GM12872 (cell line): ENCODE results near the gene HUS1.

Experiments
- TF ChIP-seq, protein P1 (sequence below): IDR thresholded peaks from 3 replicates; pipeline ENCODE4 v1.5.1; 2011; ENCODE audit warnings: low read depth, mild to moderate bottlenecking, low read length, moderate library complexity; ENCODE audit not compliant: insufficient read depth

The HUS1 gene

DNA sequence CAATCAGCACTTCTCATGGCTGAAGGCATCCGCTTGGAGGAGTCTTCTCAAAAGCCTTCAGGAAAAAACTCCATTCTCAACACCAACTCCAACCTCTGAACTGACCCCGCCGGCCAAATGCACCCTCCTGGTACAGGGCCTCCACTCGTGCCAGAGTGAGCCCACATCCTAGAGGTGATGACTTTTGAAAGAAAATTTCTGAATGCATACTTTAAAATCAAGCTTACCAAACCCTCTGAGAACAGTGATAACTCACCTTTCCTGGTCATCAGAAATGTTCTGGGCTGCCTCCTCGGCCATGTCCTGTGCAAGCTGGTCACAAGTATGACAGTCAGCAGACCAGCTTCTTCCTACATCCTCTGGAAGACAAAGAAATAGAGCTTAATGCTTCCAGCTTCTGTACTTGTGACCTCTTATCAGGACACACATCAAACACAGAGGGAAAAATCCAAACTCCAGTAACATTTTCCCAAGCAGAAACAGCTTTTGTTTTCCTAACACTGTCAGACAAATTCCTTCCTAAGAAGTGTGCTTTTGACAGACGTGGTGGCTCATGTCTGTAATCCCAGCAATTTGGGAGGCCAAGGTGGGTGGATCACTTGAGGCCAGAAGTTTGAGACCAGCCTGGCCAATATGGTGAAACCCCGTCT is 31.1 kb downstream of the HUS1 start, which contains the start of gene PKD1L1:
Gene PKD1L1, minus strand, starts transcription at position 326 of the 650 bp plus-strand sequence. Its CDS starts 26 bp downstream, at position 300.
- TF ChIP-seq, protein P1, sequence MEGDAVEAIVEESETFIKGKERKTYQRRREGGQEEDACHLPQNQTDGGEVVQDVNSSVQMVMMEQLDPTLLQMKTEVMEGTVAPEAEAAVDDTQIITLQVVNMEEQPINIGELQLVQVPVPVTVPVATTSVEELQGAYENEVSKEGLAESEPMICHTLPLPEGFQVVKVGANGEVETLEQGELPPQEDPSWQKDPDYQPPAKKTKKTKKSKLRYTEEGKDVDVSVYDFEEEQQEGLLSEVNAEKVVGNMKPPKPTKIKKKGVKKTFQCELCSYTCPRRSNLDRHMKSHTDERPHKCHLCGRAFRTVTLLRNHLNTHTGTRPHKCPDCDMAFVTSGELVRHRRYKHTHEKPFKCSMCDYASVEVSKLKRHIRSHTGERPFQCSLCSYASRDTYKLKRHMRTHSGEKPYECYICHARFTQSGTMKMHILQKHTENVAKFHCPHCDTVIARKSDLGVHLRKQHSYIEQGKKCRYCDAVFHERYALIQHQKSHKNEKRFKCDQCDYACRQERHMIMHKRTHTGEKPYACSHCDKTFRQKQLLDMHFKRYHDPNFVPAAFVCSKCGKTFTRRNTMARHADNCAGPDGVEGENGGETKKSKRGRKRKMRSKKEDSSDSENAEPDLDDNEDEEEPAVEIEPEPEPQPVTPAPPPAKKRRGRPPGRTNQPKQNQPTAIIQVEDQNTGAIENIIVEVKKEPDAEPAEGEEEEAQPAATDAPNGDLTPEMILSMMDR = no peak

DNA sequence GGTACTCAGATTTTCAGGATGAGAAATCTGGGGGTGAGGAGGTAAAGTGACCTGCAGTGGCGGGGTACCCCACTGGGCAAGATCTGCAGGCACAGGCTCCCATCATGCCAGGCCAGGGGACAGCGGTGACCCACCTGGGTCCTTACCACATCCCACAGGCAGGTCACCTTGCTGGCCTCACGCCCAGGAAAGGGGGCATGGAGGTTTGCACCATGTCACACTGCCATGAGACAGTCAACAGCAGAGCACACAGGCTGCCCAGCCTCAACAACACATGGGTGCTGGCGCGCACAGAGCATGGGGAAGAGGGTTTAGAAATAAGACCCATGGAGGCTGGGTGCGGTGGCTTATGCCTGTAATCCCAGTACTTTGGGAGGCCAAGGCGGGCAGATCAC is 32.1 kb downstream of the HUS1 start:
- TF ChIP-seq, protein P1 = no peak

DNA sequence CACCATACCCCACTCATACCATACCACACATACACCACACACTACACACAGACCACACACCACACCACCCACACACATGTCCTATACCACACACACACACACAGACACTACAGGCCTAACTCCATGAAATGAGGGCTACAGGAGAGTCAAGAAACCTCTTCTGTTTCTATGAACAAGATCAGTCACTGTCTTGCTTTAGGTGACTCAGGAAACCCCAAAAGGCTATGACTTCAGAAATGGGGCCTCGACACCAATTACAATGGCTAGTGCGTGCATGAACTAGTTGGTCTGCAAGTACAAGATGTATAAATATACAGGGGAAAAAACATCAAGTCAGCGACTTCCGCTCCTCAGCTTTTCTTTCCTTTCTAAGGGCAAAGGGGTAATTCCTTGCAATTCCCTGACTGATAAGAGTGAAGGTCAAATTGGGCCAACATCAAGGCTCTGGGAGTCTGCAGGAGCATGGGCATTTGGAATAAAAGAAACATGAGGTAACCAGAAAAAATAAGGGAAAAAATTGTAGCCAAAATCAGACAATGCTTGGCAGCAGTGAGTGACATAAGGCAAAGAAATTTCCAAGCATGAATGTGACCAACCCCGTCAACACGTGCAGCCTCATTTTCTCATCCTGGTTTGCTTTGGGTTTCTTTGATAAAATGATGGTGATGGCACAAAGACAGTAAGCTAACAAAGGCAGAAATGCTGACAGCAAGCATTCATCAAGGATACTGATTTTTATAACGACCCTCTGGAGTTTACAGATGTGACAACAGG is 32.6 kb downstream of the HUS1 start:
- TF ChIP-seq, protein P1 = no peak

DNA sequence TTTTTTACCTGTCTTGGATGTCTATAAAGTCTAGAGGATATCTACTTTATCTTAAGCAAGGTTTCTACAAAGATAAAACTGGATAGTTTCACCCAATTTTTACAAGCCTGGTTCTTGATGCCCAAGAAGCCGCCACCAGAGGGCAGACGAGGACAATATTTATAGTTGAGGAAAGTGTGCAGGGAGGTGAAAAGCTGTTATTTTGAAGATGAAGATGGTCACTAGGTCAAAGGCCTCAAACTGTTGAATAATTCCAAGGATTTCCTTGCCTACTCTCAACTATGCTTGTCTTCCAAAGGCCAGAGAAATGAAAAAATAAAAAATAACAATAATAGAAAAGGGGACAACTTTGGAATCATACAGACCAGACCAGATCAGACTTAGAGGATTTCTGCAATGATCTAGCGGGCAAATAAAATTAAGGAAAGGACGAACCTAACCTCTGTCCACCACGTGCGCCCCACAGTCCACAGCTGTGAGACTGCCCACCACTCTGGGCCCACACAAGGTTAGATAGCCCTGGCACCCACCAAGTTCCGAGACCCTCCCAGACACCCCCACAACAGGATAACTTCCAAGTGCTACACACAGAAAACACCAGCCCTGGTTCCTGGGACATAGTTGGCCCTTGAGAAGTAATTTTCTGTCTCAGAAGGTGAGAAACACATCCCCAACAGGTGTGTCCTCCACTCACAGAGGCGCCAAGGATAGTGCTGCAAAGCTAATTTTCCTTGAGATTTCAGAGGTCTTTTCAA is 34.0 kb downstream of the HUS1 start:
- TF ChIP-seq, protein P1 = peak; percentile 60

DNA sequence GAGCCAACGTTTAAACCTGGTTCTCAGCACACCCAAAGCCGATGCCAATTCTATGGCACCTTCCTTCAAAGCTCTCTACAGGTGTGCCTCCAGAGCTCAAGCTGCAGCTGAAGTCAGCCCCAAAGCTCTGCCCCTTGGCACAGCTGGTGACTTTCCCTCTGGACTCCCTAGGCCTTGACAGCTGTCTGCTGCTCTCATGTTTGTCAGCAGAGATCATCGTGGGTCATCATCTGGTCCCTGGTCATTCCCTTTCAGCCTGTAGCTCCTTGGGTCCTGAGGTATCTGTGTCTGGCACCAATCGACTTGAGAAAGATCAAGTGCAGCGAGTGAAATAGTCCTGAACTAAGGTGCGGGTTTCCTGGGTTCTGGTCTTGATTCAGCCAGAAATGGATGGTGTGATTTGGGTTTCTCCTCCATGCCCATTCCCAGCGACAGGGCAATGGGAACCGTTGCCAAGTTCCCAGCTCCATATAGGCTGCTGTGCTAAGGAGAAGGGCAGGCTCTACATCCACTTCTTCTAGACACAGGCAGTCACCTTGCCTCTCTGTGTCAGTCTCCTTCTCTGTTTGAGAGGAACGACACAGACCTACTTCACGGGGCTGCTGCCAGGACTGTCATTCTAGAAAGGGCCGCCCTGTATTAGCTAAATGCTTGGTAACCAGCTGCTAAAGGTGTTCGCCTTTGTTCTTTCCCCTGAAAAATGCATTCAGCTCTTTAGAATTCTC is 34.7 kb downstream of the HUS1 start:
- TF ChIP-seq, protein P1 = 0 out of 3 replicates have a peak, but pooled peaks have one; percentile 0

DNA sequence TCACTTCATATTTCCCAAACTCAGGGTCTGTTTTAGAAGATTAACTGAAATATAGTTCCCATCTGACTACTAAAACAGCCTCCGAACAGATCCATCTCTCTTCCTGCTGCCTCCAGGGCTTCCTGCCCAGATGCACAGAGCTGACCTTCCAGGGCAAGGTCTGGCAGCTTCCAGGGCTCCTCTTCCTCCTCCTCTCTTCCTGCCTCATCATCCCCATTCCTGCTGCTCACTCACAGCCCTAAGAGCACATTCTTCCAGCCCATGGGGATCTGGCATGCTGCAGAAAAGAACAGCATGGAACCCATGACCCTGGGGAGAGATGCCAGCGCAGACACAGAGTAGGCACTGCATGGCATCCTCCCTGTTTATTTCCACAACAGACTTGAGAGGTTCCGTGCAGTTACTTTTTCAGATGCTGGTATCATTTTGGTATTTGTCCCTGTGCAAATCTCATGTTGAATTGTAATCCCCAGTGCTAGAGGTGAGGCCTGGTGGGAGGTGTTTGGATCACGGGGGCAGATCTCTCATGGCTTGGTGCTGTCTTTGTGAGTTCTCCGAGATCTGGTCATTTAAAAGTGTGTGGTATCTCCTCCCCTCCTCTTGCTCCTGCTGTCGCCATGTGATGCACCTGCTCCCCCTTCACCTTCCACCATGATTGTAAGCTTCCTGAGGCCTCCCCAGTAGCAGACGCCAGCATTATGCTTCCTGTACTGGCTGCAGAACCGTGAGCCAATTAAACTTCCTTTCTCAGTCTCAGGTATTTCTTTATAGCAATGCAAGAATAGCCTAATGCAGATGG is 35.5 kb downstream of the HUS1 start:
- TF ChIP-seq, protein P1 = no peak
